ENCODE results near the gene USP10. TPM values are rescaled to one million over a fixed set of nuclear protein-coding genes. Genes with fewer than 3 reads are reported as not detected.
A peak's percentile ranks its signal among the peaks of the same experiment; 100 is the strongest.

USP10 gene, protein sequence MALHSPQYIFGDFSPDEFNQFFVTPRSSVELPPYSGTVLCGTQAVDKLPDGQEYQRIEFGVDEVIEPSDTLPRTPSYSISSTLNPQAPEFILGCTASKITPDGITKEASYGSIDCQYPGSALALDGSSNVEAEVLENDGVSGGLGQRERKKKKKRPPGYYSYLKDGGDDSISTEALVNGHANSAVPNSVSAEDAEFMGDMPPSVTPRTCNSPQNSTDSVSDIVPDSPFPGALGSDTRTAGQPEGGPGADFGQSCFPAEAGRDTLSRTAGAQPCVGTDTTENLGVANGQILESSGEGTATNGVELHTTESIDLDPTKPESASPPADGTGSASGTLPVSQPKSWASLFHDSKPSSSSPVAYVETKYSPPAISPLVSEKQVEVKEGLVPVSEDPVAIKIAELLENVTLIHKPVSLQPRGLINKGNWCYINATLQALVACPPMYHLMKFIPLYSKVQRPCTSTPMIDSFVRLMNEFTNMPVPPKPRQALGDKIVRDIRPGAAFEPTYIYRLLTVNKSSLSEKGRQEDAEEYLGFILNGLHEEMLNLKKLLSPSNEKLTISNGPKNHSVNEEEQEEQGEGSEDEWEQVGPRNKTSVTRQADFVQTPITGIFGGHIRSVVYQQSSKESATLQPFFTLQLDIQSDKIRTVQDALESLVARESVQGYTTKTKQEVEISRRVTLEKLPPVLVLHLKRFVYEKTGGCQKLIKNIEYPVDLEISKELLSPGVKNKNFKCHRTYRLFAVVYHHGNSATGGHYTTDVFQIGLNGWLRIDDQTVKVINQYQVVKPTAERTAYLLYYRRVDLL
- 137 TPM for polyA plus RNA-seq (ENCODE audit: insufficient read length)
- long read RNA-seq, donor 1, transcript USP10-201 (14 exons, 3,009 nt), result major isoform, 10 of 95 reads
- long read RNA-seq, donor 1, partial matches to known transcripts, result 83 of 95 reads
- long read RNA-seq, donor 1, other reads (novel, unspliced or antisense), result 0 of 95 reads
- long read RNA-seq, donor 2, transcript USP10-201 (14 exons, 3,009 nt), result major isoform, 7 of 80 reads
- long read RNA-seq, donor 2, partial matches to known transcripts, result 72 of 80 reads
- long read RNA-seq, donor 2, other reads (novel, unspliced or antisense), result 0 of 80 reads
- long read RNA-seq, donor 3, transcript USP10-201 (14 exons, 3,009 nt), result major isoform, 11 of 35 reads
- long read RNA-seq, donor 3, partial matches to known transcripts, result 23 of 35 reads
- long read RNA-seq, donor 3, other reads (novel, unspliced or antisense), result 0 of 35 reads
- long read RNA-seq, donor 4, result 0 reads
- long read RNA-seq, donor 5, transcript USP10-201 (14 exons, 3,009 nt), result major isoform, 15 of 59 reads
- long read RNA-seq, donor 5, partial matches to known transcripts, result 44 of 59 reads
- long read RNA-seq, donor 5, other reads (novel, unspliced or antisense), result 0 of 59 reads
- long read RNA-seq, donor 6, transcript USP10-201 (14 exons, 3,009 nt), result major isoform, 8 of 79 reads
- long read RNA-seq, donor 6, partial matches to known transcripts, result 66 of 79 reads
- long read RNA-seq, donor 6, other reads (novel, unspliced or antisense), result 0 of 79 reads
- long read RNA-seq, donor 7, transcript USP10-201 (14 exons, 3,009 nt), result major isoform, 8 of 56 reads
- long read RNA-seq, donor 7, partial matches to known transcripts, result 45 of 56 reads
- long read RNA-seq, donor 7, other reads (novel, unspliced or antisense), result 0 of 56 reads
- long read RNA-seq, donor 8, transcript USP10-201 (14 exons, 3,009 nt), result major isoform, 6 of 16 reads
- long read RNA-seq, donor 8, partial matches to known transcripts, result 9 of 16 reads
- long read RNA-seq, donor 8, other reads (novel, unspliced or antisense), result 0 of 16 reads

DNA sequence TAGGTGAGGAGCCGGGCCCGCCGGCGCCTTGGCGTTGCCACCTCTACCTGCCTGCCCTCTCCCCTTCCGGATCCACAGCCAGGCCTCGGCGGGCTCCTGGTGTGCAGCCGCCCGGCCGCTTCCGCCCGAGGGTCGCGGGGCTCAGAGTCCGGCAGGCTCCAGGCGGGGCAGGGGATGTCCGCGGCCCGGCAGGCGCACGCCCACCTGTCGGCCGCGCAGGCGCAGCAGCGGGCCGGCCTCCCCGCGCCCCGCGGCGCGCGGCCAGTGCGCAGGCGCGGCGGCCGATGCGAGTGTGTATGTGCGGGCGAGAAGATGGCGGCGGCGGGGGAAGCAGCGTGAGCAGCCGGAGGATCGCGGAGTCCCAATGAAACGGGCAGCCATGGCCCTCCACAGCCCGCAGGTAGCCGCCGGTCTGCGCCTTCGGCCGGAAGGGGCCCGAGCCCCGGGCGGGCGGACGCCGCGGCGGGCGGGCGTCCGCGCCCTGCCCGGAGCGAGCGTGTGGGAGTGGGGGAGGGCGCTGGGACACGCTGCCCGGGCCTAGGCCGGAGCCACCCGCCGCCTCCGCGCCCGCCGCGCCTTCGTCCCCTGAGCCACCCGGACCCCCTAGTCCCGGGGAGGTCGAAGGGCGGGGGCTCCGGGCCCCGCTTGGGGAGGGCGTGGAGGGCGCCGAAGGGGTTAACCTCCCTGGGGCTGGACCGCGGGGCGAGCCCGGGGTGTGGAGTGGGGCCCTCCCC lies at the start of gene USP10:
Gene USP10, plus strand, starts transcription at position 289 of the 734 bp plus-strand sequence. Its CDS starts 91 bp downstream, at position 380.
- DNase-seq, result peak; percentile 79

DNA sequence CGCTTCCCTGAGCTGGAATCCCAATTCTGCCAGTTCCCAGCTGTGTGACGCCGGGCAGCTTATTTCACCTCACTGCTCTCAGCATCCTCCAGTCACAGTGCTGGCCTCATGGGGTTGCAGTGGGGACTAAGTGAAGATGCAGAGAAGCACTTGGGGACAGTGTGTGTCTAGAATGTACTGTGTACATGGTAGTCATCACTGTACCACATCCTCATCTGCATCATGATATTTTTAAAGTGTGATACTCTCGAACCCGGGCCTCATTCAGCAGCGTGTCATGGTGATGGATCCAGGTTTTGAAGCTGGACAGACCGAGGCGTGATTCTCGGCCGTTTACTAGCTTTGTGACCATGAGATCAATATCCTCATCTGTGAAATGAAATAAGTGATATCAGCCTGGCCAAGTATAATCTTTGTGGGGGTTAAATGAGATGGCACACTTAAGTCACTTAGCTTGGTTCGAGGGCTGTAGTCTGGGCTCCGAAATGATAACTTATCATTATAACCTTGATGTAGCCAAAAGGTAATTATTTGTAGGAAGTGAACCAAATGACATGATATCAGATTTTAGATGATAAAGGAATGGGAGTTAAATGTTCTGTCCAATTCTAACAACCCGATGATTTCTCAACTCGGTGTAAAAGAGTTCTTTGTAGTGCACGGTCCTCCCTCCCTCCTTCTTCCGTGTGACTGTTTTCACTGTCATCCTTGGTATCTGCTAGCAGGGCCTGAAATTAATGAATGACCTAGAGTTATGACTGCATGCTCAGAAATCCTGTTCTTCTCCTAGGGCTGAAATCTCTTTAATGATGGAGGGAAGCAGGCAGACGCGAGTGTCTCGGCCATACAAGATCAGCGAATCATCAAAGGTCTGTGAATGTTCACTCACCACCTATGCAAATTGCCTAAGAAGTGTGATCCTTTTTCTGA lies 49.5 kb upstream of the USP10 start:
- no peak for DNase-seq

DNA sequence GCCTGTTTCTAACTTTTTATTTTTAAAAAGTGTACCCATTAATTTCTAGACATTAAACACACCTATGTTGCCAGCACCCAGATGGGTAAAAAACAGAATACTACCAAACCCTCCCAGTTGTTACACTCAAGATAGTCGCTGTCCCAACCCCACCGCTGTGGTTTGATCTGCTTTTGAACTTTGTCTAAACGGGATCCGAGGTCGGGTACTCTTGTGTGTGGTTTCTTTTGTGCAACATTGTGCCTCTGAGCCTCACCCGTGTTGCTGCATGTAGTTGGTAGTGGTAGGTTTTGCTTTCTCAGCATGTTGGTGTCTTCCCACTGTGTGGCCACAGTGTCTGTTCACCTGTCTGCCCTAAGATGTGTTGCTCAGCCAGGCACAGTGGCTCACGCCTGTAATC lies 47.2 kb upstream of the USP10 start:
- no peak for DNase-seq

DNA sequence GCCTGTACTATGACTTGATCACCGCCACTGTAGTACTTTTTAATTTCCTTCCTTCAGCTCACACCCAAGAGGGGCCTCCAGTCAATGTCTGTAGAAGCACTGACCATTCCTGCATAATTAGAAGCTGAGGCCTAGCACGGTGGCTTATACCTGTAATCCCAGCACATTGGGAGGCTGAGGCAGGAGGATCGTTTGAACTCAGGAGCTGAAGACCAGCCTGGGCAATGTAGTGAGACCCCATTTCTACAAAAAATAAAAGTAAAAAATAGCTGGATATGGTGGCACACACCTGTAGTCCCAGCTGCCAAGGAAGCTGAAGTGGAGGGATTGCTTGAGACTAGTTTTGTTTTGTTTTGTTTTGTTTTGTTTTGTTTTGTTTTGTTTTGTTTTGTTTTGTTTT lies 45.6 kb upstream of the USP10 start:
- no peak for DNase-seq

DNA sequence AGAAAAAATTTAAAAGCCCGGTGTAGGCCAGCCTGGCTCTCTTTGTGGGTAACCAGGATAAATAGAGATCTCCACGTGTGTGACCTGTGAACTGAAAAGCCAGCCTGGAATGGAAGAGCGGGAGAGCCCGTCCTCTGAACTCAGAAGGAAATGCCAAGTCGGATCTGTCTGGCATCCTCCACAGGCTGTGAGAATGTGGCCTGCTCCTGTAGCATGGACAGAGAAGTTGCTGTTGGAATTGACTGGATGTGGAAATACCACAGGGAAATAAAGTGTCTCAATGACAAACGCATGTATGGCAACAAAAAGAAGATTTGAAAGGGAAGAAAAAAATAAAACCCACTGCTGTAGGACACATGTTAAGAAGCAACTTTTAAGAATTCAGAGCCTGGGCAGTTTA lies 44.8 kb upstream of the USP10 start:
- no peak for DNase-seq

DNA sequence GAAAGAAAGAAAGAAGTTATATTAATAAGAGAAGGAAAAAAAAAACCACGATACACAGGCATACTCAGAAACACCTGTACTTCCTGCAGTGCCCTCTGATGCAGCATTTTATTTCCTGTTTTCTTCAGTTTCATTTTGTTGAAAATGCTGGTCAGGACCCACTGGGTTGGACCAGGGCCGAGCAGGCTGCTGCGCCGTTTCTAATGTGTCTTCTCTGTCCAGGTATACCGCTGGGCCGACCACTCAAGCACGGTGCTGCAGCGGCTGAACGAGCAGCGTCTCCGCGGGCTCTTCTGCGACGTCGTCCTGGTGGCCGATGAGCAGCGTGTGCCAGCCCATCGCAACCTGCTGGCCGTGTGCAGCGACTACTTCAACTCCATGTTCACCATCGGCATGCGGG lies 43.2 kb upstream of the USP10 start:
- DNase-seq, result no peak

DNA sequence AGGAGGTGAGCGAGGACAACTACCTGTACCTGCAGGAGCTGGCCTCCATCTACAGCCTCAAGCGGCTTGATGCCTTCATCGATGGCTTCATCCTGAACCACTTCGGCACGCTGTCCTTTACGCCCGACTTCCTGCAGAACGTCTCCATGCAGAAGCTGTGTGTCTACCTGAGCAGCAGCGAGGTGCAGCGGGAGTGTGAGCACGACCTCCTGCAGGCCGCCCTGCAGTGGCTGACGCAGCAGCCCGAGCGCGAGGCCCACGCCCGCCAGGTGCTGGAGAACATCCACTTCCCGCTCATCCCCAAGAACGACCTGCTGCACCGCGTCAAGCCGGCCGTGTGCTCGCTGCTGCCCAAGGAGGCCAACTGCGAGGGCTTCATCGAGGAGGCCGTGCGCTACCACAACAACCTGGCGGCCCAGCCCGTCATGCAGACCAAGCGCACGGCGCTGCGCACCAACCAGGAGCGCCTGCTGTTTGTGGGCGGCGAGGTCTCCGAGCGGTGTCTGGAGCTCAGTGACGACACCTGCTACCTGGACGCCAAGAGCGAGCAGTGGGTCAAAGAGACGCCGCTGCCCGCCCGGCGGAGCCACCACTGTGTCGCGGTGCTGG lies 42.5 kb upstream of the USP10 start:
- no peak for DNase-seq

DNA sequence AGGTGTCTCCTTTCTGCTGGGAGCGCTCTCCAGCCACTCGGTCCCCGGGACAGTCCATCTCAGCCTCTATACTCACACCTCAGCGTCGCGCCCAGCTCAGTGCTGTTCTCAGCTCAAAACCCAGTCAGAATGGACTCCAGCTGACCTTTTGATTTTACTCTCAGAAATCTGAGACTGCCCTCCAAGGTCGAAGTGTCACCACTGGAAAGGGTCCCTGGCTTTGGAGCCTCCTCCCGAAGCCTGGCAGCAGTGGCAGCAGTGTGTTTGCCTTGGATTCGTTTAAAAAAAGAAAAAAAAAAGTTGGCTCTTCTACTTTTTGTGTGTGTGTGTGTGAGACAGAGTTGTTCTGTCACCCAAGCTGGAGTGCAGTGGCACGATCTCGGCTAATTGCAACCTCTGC lies 41.1 kb upstream of the USP10 start:
- no peak for DNase-seq

DNA sequence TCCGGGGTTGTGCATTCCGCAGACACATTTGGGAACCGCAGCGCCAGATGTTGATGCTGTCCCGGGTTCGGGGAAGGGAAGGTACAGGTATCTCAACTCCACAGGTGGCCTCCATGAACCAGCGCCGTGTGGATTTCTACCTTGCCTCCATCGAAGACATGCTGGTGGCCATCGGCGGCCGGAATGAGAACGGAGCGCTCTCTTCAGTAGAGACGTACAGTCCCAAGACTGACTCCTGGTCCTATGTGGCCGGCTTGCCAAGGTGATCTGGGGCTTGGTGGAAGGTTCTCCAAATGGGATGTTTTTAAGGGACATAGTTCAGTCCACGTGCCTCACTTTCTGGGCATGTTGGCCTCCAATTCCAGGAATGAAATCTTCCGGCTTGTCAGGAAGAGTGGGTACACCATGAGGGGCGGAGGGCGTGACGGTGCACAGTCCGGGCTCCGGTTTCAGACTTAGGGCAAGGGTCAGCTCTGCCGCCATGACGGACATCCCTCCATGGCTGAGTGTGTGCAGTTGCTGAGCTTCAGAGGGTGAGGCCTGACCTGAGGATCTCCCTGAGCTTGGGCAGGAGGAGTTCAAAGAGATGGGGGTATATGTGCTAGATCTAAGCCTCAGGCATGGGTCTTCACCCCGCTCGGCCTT lies 40.0 kb upstream of the USP10 start:
- no peak for DNase-seq

DNA sequence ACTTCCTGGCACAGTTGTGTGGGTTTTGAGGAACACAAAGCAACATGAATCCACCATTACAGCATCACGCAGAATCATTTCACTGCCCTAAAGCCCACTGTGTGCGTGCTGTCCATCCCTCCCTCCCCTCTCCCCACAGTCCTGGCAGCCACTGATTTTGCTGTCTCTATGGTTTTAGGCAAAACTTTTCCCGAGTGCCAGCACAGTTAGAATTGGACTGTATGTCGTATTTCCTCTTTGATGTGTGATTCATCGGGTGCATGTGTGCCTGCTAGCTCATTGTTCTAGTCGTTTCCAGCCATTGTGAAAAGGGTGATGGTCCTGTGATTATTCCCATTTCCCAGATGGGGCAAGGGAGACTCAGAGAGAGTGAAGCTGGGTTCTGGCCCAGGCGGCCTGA lies 38.8 kb upstream of the USP10 start:
- no peak for DNase-seq

DNA sequence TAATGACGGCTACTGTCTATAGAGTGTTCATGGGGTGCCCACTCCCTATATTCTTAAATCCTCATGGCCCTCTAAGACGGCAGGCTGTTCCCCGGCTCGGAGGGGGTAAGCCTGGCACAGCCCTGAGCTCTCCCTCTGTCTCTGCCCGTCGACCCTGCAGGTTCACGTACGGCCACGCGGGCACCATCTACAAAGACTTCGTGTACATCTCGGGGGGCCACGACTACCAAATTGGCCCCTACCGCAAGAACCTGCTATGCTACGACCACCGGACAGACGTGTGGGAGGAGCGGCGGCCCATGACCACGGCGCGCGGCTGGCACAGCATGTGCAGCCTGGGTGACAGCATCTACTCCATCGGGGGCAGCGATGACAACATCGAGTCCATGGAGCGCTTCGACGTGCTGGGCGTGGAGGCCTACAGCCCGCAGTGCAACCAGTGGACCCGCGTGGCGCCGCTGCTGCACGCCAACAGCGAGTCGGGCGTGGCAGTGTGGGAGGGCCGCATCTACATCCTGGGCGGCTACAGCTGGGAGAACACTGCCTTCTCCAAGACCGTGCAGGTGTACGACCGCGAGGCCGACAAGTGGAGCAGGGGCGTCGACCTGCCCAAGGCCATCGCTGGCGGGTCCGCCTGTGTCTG lies 38.3 kb upstream of the USP10 start:
- no peak for DNase-seq

DNA sequence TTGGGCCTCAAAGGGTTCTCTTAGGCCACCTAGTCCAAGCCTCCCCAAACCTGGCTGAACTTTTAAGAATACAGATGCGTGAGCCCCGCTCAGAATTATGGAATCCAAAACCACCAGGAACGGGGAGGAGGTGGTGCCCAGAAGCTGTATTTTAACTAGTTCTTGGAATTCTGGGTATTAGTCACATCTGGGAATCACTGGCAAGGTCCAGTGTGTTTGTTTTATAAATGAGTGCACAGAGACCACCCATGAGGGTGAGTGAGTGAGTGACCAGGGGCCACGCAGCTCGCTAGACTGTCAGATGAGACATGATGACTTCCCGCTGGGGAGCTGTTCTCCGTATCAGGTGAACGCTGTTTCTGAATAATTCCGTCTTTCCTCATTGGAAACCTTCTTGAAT lies 37.3 kb upstream of the USP10 start:
- DNase-seq, result no peak

DNA sequence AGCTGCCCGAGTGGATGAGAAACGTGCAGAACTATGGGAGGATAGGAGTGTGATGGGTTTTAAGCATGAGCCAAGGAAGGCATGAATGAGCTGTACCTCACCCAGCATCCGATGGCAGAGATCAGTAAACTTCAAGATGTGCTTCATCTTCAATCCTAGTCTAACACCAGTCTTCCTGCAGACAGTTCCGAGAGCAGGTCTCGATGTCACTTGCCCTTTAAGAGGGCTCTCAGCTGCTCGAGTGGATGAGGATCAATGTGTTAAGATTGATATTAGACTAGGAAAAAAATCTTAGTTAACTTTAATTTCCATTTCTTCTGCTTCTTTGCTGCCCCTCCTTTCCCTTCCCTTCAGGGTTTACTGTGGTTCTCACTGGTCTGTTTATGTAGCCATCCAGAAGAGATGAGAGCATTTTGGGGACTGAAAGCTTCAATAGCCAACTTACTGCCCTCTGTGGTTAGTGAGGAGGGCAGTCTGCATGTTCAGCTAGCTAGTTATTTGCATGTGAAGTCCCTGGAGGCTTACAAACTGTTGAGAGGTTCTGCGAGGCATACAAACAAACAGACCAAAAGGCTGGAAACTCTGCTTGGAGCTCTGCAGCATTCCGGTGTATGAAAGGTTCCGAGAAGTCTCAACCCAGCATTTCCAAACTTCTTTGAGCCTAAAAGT lies 36.2 kb upstream of the USP10 start:
- DNase-seq, result no peak

DNA sequence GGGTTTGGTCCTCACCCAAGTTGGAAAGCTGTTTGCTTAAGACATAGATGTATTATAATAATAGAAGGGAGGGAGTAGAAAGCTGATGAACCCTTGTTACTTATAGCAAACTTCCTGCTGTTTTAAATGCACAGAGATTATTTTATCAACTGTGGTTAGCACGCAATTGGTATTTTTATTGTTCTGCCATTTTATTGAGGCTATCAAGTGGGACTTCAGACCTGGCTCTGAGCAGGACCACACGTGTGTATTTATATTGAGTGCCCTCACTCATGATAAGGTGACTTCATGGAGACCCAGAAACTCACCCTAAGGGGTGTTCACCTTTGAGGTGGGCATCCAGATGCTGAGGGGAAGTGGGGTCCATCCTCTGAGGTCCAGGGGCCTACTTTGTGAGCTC lies 34.4 kb upstream of the USP10 start:
- no peak for DNase-seq

DNA sequence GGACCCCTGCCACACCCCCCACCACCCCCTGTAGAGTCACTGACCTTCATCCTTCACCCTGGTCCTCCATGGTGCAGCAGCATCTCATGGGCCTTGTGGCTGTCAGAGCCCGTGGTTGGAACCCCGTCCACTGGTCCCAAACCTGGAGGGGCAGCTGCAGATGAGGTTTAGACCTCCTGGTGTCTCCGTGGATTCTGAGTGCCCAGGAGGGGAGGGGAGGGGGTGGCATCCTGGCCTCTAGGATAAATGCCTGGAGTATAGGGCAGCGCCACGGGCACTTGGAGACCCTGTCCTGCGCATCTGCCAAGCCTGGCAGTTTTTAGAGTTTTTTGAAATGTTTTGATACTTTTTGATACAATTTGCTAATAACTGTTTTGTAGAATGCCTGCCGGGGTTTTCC lies 34.0 kb upstream of the USP10 start:
- DNase-seq, result no peak

DNA sequence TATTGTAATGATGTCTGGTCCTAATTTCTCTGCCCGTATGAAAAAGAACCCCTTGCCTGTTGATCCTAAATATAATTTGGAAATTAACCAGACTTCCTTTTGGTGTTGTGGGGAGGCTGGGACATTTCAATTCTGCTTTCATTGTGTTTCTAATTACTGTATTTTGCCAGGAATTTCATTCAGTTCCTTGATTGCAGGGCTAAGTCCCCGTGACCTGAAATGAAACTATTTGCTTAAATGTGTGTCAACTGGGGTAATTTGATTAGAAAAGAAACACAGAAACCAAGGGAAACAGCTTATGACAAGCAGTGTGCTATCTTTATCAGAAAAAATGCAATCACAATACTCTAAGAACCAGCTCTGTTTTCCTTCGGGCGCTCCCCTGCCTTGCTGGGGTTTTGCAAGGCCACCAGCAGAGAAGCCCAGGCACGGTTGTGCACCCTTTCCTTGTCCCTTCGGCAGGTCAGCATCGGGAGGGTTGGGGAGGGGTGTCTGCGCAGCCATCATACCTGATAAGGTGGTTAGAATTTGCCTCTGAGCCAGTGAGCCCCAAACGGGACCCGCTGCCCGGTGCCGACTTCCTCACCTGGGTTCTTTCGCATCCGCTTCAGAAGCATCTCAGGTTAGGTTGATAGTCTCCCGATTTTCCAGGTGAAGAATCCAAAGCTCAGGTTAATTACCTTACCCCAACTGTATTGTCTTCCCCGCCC lies 32.0 kb upstream of the USP10 start:
- no peak for DNase-seq

DNA sequence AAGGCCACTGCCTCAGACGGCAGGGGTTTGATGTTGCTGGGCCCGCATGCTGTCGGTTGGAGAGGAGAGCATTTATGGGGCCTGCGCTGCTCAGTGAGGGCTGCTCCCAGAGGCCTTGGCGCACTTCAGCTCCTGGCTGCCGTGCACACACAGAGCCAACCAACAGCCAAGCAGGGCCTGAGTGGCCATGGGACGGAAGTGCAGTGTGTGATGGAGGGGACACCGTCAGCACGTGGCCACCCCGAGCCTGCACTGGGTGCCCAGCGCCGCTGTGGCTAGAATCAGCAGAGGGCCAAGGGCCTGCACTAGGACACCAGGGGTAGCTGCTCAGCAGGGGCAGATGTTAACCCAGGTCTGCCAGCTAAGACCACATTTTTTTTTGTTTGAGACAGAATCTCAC lies 29.7 kb upstream of the USP10 start:
- no peak for DNase-seq
